K562 (cell line): Measurements from ENCODE around the gene IL26. TPM values are rescaled to one million over a fixed set of nuclear protein-coding genes. Genes with fewer than 3 reads are reported as not detected.

Experiments used
- ATAC-seq: fragments of 200-7000 bp; cut with Tn5 transposase; 3 replicates; pipeline ENCODE4 v1.9.1; 2020; ENCODE audit warnings: moderate library complexity
- BruUV-seq: library from RNA; stranded (reverse); fragments of 400-500 nt; replicated peaks from 2 replicates; lab custom pipeline; 2021; lab: Mats Ljungman, UMichigan
- CTCF ChIA-PET: fragments of 300-600 bp; formaldehyde crosslinking; extraction: SDS; loops from one replicate; lab custom pipeline; 2021; ENCODE audit warnings: low intra/inter-chr PET ratio; lab: Yijun Ruan, JAX
- POLR2A ChIA-PET: fragments of 300-600, 350-650 bp; sonication (Branson Sonifier 250); formaldehyde crosslinking; extraction: SDS; loops from one replicate; lab custom pipeline; 2021; ENCODE audit warnings: antibody characterized with exemption, inconsistent platforms; lab: Yijun Ruan, JAX
- DNase-seq, 4 experiments: peaks; one replicate each; pipeline versions ENCODE4 v3.0.0 to v3.0.0-alpha.2; 2011 to 2018; ENCODE audit warnings: low spot score in 3 of 4, mixed read lengths in 3 of 4; ENCODE audit errors: extremely low read depth in 1 of 4
- FAIRE-seq: peaks from 2 replicates; lab custom pipeline; 2011; peaks lifted over from hg19 to GRCh38; lab: Jason Lieb, UNC
- H2AFZ ChIP-seq: 2 replicates; pipeline ENCODE4 v1.6.0; 2011; ENCODE audit warnings: low read depth, low read length, control low read depth, inconsistent platforms
- H3K27ac ChIP-seq: fragments of 200-600 bp; 3 replicates; pipeline ENCODE4 v1.8.0; 2011; ENCODE audit warnings: low read depth, mild to moderate bottlenecking, control low read depth, inconsistent platforms, low read length, moderate library complexity, mixed read lengths; ENCODE audit errors: extremely low read depth
- H3K27me3 ChIP-seq, 2 experiments: fragments of 300-600 bp in 1 of 2; 2 replicates in 1 of 2; 3 replicates in 1 of 2; pipeline versions ENCODE4 v1.6.0 to v1.8.0; 2011; ENCODE audit warnings: inconsistent platforms in 2 of 2, low read length in 2 of 2, mild to moderate bottlenecking in 1 of 2, mixed read lengths in 1 of 2, moderate library complexity in 1 of 2; ENCODE audit not compliant: control insufficient read depth in 2 of 2, insufficient read depth in 2 of 2
- H3K36me3 ChIP-seq: fragments of 300-600 bp; 3 replicates; pipeline ENCODE4 v1.8.0; 2011; ENCODE audit warnings: mild to moderate bottlenecking, low read length, inconsistent platforms; ENCODE audit not compliant: control insufficient read depth, insufficient read depth
- H3K4me1 ChIP-seq, 2 experiments: fragments of 200-600 bp in 1 of 2; replicated peaks in 1 of 2; 2 replicates in 1 of 2; 3 replicates in 1 of 2; pipeline versions ENCODE4 v1.5.1 to v1.8.0; 2011; ENCODE audit warnings: inconsistent platforms in 2 of 2, low read length in 2 of 2, mild to moderate bottlenecking in 1 of 2, mixed read lengths in 1 of 2, moderate library complexity in 1 of 2; ENCODE audit not compliant: control insufficient read depth in 2 of 2, insufficient read depth in 2 of 2
- H3K4me2 ChIP-seq: 2 replicates; pipeline ENCODE4 v1.6.1; 2011; ENCODE audit warnings: low read length, control low read depth, inconsistent platforms, mixed read lengths; ENCODE audit not compliant: insufficient read depth
- H3K4me3 ChIP-seq: fragments of 200-600 bp; sonication (generic), shearing (Covaris generic); 2 replicates; pipeline ENCODE4 v1.5.1; 2016; ENCODE audit warnings: control low read depth, inconsistent platforms
- H3K79me2 ChIP-seq: fragments of 200-600 bp; 3 replicates; pipeline ENCODE4 v1.8.0; 2011; ENCODE audit warnings: low read length, inconsistent platforms; ENCODE audit not compliant: control insufficient read depth, insufficient read depth
- H3K9ac ChIP-seq, 2 experiments: 2 replicates each; pipeline versions ENCODE4 v1.6.0 to v1.6.1; 2011; ENCODE audit warnings: low read depth in 2 of 2, low read length in 2 of 2, control low read depth in 1 of 2, inconsistent platforms in 1 of 2, mild to moderate bottlenecking in 1 of 2, mixed read lengths in 1 of 2; ENCODE audit not compliant: insufficient read depth in 1 of 2
- H3K9me1 ChIP-seq: one replicate; pipeline ENCODE4 v1.6.0; 2011; ENCODE audit warnings: inconsistent platforms, mild to moderate bottlenecking, low read length, moderate library complexity; ENCODE audit not compliant: control insufficient read depth, insufficient read depth
- H3K9me3 ChIP-seq: replicated peaks from 2 replicates; pipeline ENCODE4 v1.5.1; 2011; ENCODE audit warnings: low read depth, low read length, inconsistent platforms; ENCODE audit not compliant: control insufficient read depth, insufficient read depth
- H4K20me1 ChIP-seq: replicated peaks from 2 replicates; pipeline ENCODE4 v1.6.1; 2011; ENCODE audit warnings: low read length, inconsistent platforms, mixed read lengths; ENCODE audit not compliant: control insufficient read depth, insufficient read depth
- CLOCK ChIP-seq: fragments of 250-450 bp; sonication (Bioruptor Pico); IDR thresholded peaks from 2 replicates; pipeline ENCODE4 v1.4.0; 2020; ENCODE audit warnings: mild to moderate bottlenecking, moderate library complexity, borderline replicate concordance
- ELF1 ChIP-seq: fragments of 200-800 bp; sonication (Bioruptor generic); IDR thresholded peaks from 2 replicates; pipeline ENCODE4 v1.6.1; 2016; ENCODE audit warnings: missing genetic modification characterization, missing compliant biosample characterization
- MAFG ChIP-seq: fragments of 450-650 bp; conservative IDR thresholded peaks from 2 replicates; pipeline ENCODE4 v1.6.1; 2016; ENCODE audit warnings: missing genetic modification characterization, missing compliant biosample characterization
- MCM5 ChIP-seq: fragments of 450-650 bp; IDR thresholded peaks from 2 replicates; pipeline ENCODE4 v1.6.1; 2016; ENCODE audit warnings: low read depth
- NFRKB ChIP-seq: fragments of 450-650 bp; IDR thresholded peaks from 2 replicates; pipeline ENCODE4 v1.6.1; 2016; ENCODE audit warnings: low read depth
- PBX2 ChIP-seq, 2 experiments: IDR thresholded peaks in 1 of 2; conservative IDR thresholded peaks in 1 of 2; 2 replicates each; pipeline ENCODE4 v1.6.1; 2016; ENCODE audit warnings: low read depth in 2 of 2, mild to moderate bottlenecking in 1 of 2, missing compliant biosample characterization in 1 of 2, missing genetic modification characterization in 1 of 2, moderate library complexity in 1 of 2
- PTTG1 ChIP-seq: fragments of 450-650 bp; IDR thresholded peaks from 2 replicates; pipeline ENCODE4 v1.6.1; 2016; ENCODE audit warnings: low read depth, mild to moderate bottlenecking, missing genetic modification characterization, missing compliant biosample characterization
- TRIM28 ChIP-seq: fragments of 450-650 bp; IDR thresholded peaks from 2 replicates; pipeline ENCODE4 v1.6.1; 2017
- ZBTB49 ChIP-seq: sonication (generic); formaldehyde crosslinking; IDR thresholded peaks from 2 replicates; pipeline ENCODE4 v1.8.0; 2022; ENCODE audit warnings: missing genetic modification reagents, mild to moderate bottlenecking, borderline replicate concordance
- ZNF232 ChIP-seq: sonication (generic); formaldehyde crosslinking; IDR thresholded peaks from 2 replicates; pipeline ENCODE4 v1.8.0; 2022; ENCODE audit warnings: mild to moderate bottlenecking, missing genetic modification reagents
- WGBS: fragments of 100-300 bp; shearing (Covaris generic); methylation state at CpG from one replicate; pipeline ENCODE4 v1.1.6; 2016; ENCODE audit warnings: low coverage, mixed read lengths; ENCODE audit not compliant: insufficient coverage; ENCODE audit errors: missing lambda C conversion rate; 5-methylcytosine and 5-hydroxymethylcytosine counted together
- in situ Hi-C: fragments of 300-500 bp; cut with MboI; formaldehyde crosslinking; loops from 4 replicates; pipeline ENCODE4 v1.15.0; 2018; ENCODE audit warnings: inconsistent platforms, mixed read lengths
- intact Hi-C: fragments of 100-400 bp; cut with micrococcal nuclease; formaldehyde crosslinking; loops from 2 replicates; pipeline ENCODE4 v1.14.2; 2022
- polyA plus RNA-seq, 8 experiments: library from polyadenylated mRNA; depleted of rRNA in 4 of 8; stranded (reverse) in 5 of 8; unstranded in 3 of 8; fragments of >200 nt; fragmentation: Nextera tagmentation in 2 of 8; fragmentation: Illumina TruSeq in 1 of 8; extraction: Ambion mirVana in 2 of 8; extraction: Trizol in 1 of 8; gene quantifications; 2 replicates each; pipeline versions ENCODE4 v1.2.1 to v1.2.3, GENCODE V29; 2011 to 2014; ENCODE audit warnings: inconsistent platforms in 1 of 8, missing spikeins in 1 of 8
- total RNA-seq, 7 experiments: library from RNA; depleted of rRNA in 6 of 7; stranded (reverse); fragments of >200 nt in 6 of 7; fragmentation: Illumina TruSeq in 2 of 7; extraction: Trizol in 2 of 7; gene quantifications; 2 replicates each; pipeline versions ENCODE4 v1.2.1 to v1.2.3, GENCODE V29; 2011 to 2021; ENCODE audit warnings: low replicate concordance in 1 of 7

Gene IL26
- total and polyA plus RNA-seq, 9 of the 15 experiments (the other 6 are each of a cell fraction or from before 2014, with no cell fraction given) = not detected

- Histone ChIP-seq H3K4me2 (no peak overlapping the region), H4K20me1 (no peaks in the 10 kb centered on the region), H3K9ac (no peak overlapping the region), H3K27me3 (peaks cover 4 to 6% of the 10 kb centered on the region in 2 experiments; a peak in 3 of 5 replicates), H3K27ac (no peak overlapping the region), H3K36me3 (no peaks in the 10 kb centered on the region), H3K9me1 (no peaks in the 10 kb centered on the region), H3K9me3 (no peaks in the 10 kb centered on the region), H3K79me2 (no peaks in the 10 kb centered on the region), H3K4me1 (no peaks in the 10 kb centered on the region), H2AFZ (no peak overlapping the region), H3K4me3 (no peak overlapping the region)
- BruUV-seq = no TSS peak
- in situ Hi-C loops (no loop called here), intact Hi-C loops (no loop called here)
- DNase-seq (no peak), ATAC-seq (no peak), FAIRE-seq (no peak)
- 0% methylated on average over 5 of the region's 5 CpGs for WGBS
- ChIA-PET POLR2A (no interaction called here), CTCF (no interaction called here)
- TF ChIP-seq CLOCK (CRISPR knock-in tag) (no peak), ZBTB49 (CRISPR knock-in tag) (no peak), MAFG (tag) (peak; percentile 67), PTTG1 (no peak), TRIM28 (no peak), ZNF232 (CRISPR knock-in tag) (no peak), NFRKB (no peak), MCM5 (no peak), PBX2 (CRISPR knock-in tag; IDR thresholded peaks at IDR 0.05; ENCODE audit: low read depth) (no peak), PBX2 (tag; conservative IDR thresholded peaks at IDR 0.05; ENCODE audit: low read depth) (peak; percentile 77), ELF1 (tag) (no peak)
These were observed 59.2 kb downstream of the IL26 start for GRCh38 chr12:68166317-68166831.
